Lower leg skin (tissue), 3 donors: ENCODE measurements around the gene C14orf119.

ENCODE experiments used
- POLR2A ChIP-seq, 2 donors: fragments of 450-650 bp; IDR thresholded peaks; one replicate each; pipeline ENCODE4 v1.6.1; 2016 to 2017; ENCODE audit warnings: antibody characterized with exemption in 2 of 2, mild to moderate bottlenecking in 1 of 2, moderate library complexity in 1 of 2
- TF ChIP-seq, protein P1 (sequence below), 3 donors: fragments of 450-650 bp; IDR thresholded peaks; one replicate each; pipeline ENCODE4 v1.5.1; 2016; ENCODE audit warnings: antibody characterized with exemption in 3 of 3, mild to moderate bottlenecking in 3 of 3, moderate library complexity in 2 of 3

- TF ChIP-seq, protein P1, sequence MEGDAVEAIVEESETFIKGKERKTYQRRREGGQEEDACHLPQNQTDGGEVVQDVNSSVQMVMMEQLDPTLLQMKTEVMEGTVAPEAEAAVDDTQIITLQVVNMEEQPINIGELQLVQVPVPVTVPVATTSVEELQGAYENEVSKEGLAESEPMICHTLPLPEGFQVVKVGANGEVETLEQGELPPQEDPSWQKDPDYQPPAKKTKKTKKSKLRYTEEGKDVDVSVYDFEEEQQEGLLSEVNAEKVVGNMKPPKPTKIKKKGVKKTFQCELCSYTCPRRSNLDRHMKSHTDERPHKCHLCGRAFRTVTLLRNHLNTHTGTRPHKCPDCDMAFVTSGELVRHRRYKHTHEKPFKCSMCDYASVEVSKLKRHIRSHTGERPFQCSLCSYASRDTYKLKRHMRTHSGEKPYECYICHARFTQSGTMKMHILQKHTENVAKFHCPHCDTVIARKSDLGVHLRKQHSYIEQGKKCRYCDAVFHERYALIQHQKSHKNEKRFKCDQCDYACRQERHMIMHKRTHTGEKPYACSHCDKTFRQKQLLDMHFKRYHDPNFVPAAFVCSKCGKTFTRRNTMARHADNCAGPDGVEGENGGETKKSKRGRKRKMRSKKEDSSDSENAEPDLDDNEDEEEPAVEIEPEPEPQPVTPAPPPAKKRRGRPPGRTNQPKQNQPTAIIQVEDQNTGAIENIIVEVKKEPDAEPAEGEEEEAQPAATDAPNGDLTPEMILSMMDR (IDR thresholded peaks at IDR 0.05), result no peak
- TF ChIP-seq POLR2A (IDR thresholded peaks at IDR 0.05), result no peak
Observed at GRCh38 chr14:23086565-23086964, 8.7 kb upstream of the C14orf119 start.
